ENCODE data around the gene MRAP2.

GRCh38 chr6:84107495-84107894 is 73.9 kb downstream of the MRAP2 start:
- TF ChIP-seq POLR2AphosphoS5 (IDR thresholded peaks at IDR 0.05; ENCODE audit: low read depth) (no peak), CTCF (conservative IDR thresholded peaks at IDR 0.05; ENCODE audit: low read depth in 2 of 2) (no peak), EZH2 (IDR thresholded peaks at IDR 0.05; ENCODE audit: low read depth, unreplicated experiment) (no peak), CREB1 (CRISPR knock-in tag; IDR thresholded peaks at IDR 0.05; ENCODE audit: low read depth) (no peak), JUNB (IDR thresholded peaks at IDR 0.05; ENCODE audit: unreplicated experiment) (no peak), STAT1 (IDR thresholded peaks at IDR 0.05; ENCODE audit: unreplicated experiment) (no peak), NANOG (IDR thresholded peaks at IDR 0.05; ENCODE audit: borderline replicate concordance) (no peak), ZNF331 (CRISPR knock-in tag; IDR thresholded peaks at IDR 0.05; ENCODE audit: low read depth) (no peak), REST (IDR thresholded peaks at IDR 0.05; ENCODE audit: unreplicated experiment) (no peak), EZH2phosphoT487 (IDR thresholded peaks at IDR 0.05; ENCODE audit: unreplicated experiment) (no peak), ZNF462 (CRISPR knock-in tag; IDR thresholded peaks at IDR 0.05) (no peak)

All from GM23338 (cell line).